ENCODE measurements around the gene WDFY4. TPM values are rescaled to one million over a fixed set of nuclear protein-coding genes. Genes with fewer than 3 reads are reported as not detected.

Gene WDFY4
- total and polyA plus RNA-seq, 2 of the 13 experiments (the other 11 are each of a cell fraction or from before 2014, with no cell fraction given): not detected

DNA sequence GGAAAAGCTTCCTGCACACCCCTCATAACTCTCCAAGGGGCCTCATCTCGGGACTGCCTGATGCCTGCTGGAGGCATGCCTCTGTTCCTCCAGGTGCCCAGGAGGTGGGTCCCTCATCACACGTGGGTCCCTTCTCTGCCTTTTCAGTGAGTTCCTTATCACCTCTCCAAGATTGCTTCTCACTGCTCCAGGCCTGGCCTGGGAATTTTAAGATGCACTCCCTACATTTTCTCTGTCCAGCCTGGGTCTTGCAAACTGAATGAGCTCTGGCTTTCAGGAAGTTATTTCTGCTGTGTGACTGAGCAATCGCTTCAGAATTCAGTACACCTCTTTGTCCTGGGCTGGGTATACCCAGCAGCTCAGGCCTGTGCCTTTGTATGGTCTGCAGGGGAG lies 211.1 kb downstream of the WDFY4 start:
- CTCF ChIA-PET (ENCODE audit: low intra/inter-chr PET ratio, low total read pairs): no interaction called here
- POLR2A ChIA-PET: no interaction called here

DNA sequence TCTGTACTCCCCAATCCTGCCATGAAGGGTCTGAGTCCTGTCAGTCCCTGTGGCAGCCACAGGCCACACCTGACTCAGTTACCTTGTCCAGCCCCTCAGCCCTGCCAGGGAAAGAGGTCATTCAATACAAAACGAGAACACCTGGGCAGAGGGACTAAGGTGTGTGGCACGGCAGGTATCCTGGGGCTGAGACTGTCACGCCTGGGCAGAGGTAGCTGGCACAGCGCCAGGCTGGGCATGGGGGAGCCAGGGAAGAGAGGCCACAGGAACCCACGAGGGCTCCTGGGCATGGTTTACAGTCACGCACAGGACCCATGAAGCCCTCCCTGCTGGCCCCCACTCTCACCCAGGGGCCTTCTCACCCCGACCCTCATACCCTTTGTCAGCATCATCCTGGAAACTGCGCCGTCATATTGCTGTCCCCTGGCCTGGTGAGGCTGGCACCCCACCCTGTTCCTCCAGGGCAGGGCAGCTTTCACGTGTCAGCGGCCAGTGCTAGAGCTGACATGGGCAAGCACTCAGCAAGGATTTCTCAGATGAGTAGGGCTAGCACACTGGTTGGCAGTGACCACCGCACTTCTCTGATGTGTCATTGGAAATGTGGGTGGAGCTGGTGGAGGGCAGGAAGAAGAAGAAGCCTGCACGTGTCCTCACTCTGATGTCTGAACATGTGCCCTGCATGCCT lies 212.2 kb downstream of the WDFY4 start:
- Histone ChIP-seq H2AFZ (ENCODE audit: low read length) (no peak overlapping the region), H3K27ac (ENCODE audit: extremely low read length, insufficient read depth, low read length) (no peak overlapping the region), H4K20me1 (ENCODE audit: insufficient read depth, low read length) (no peaks in the 10 kb centered on the region), H3K9me3 (ENCODE audit: low read length) (no peaks in the 10 kb centered on the region), H3K27me3 (ENCODE audit: control insufficient read depth in 1 of 2, insufficient read depth in 2 of 2, low read length in 2 of 2) (peaks cover 1 to 5% of the 10 kb centered on the region in 2 experiments; a peak in 2 of 5 replicates), H3K4me1 (ENCODE audit: insufficient read depth, low read length) (no peaks in the 10 kb centered on the region), H3K9ac (ENCODE audit: insufficient read depth, low read depth, low read length) (no peak overlapping the region), H3K79me2 (ENCODE audit: insufficient read depth, low read length) (no peaks in the 10 kb centered on the region), H3K4me2 (ENCODE audit: low read depth, low read length) (no peak overlapping the region), H3K4me3 (replicated peaks in 1 of 3; ENCODE audit: insufficient read depth in 1 of 3, low read depth in 2 of 3, low read length in 3 of 3) (no peak overlapping the region), H3K36me3 (replicated peaks in 1 of 2; ENCODE audit: control insufficient read depth in 1 of 2, insufficient read depth in 2 of 2, low read length in 2 of 2) (no peaks in the 10 kb centered on the region)
- no CpG with 5 or more reads among the region's 13 CpGs for WGBS (ENCODE audit: low lambda C conversion rate)
- in situ Hi-C loops (cut with HindIII; ENCODE audit: extremely low pct_ligation_motif_present, low pct_unique_long_range_greater_than_20kb) (no loop called here), intact Hi-C loops (cut with micrococcal nuclease; ENCODE audit: unreplicated experiment) (no loop called here)
- no peak for DNase-seq (ENCODE audit: low spot score)
- POLR2A ChIA-PET: no interaction called here
- TF ChIP-seq ZNF761 (CRISPR knock-in tag; conservative IDR thresholded peaks at IDR 0.05) (no peak), ZNF605 (CRISPR knock-in tag; IDR thresholded peaks at IDR 0.05) (no peak), ZNF883 (CRISPR knock-in tag; IDR thresholded peaks at IDR 0.05; ENCODE audit: not compliant biosample characterization) (no peak), PRPF4 (IDR thresholded peaks at IDR 0.05; ENCODE audit: low read depth, low read length, poor library complexity, severe bottlenecking) (no peak), MLX (CRISPR knock-in tag; IDR thresholded peaks at IDR 0.05) (no peak), HINFP (CRISPR knock-in tag; IDR thresholded peaks at IDR 0.05; ENCODE audit: low read depth) (no peak)
- TF ChIP-seq, protein P1, sequence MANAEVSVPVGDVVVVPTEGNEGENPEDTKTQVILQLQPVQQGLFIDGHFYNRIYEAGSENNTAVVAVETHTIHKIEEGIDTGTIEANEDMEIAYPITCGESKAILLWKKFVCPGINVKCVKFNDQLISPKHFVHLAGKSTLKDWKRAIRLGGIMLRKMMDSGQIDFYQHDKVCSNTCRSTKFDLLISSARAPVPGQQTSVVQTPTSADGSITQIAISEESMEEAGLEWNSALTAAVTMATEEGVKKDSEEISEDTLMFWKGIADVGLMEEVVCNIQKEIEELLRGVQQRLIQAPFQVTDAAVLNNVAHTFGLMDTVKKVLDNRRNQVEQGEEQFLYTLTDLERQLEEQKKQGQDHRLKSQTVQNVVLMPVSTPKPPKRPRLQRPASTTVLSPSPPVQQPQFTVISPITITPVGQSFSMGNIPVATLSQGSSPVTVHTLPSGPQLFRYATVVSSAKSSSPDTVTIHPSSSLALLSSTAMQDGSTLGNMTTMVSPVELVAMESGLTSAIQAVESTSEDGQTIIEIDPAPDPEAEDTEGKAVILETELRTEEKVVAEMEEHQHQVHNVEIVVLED (CRISPR knock-in tag; IDR thresholded peaks at IDR 0.05; ENCODE audit: borderline replicate concordance): no peak
- ATAC-seq: no peak
- no peak for FAIRE-seq
- CTCF ChIA-PET (ENCODE audit: low intra/inter-chr PET ratio, low total read pairs): no interaction called here
- no TSS peak for BruUV-seq (replicated peaks)

More for the DNA sequence above, 211.1 kb downstream of the WDFY4 start:
- Histone ChIP-seq H3K4me2 (ENCODE audit: low read depth, low read length) (no peak overlapping the region), H2AFZ (ENCODE audit: low read length) (no peak overlapping the region), H3K27me3 (ENCODE audit: control insufficient read depth in 1 of 2, insufficient read depth in 2 of 2, low read length in 2 of 2) (peaks cover 1 to 5% of the 10 kb centered on the region in 2 experiments; a peak in 2 of 5 replicates), H3K27ac (ENCODE audit: extremely low read length, insufficient read depth, low read length) (no peak overlapping the region), H4K20me1 (ENCODE audit: insufficient read depth, low read length) (no peaks in the 10 kb centered on the region), H3K36me3 (replicated peaks in 1 of 2; ENCODE audit: control insufficient read depth in 1 of 2, insufficient read depth in 2 of 2, low read length in 2 of 2) (no peaks in the 10 kb centered on the region), H3K4me3 (replicated peaks in 1 of 3; ENCODE audit: insufficient read depth in 1 of 3, low read depth in 2 of 3, low read length in 3 of 3) (no peak overlapping the region), H3K9me3 (ENCODE audit: low read length) (no peaks in the 10 kb centered on the region), H3K79me2 (ENCODE audit: insufficient read depth, low read length) (no peaks in the 10 kb centered on the region), H3K4me1 (ENCODE audit: insufficient read depth, low read length) (no peaks in the 10 kb centered on the region), H3K9ac (ENCODE audit: insufficient read depth, low read depth, low read length) (no peak overlapping the region)
- FAIRE-seq (no peak), DNase-seq (ENCODE audit: low spot score) (no peak), ATAC-seq (no peak)
- BruUV-seq (replicated peaks): no TSS peak
- intact Hi-C loops (cut with micrococcal nuclease; ENCODE audit: unreplicated experiment) (no loop called here), in situ Hi-C loops (cut with HindIII; ENCODE audit: extremely low pct_ligation_motif_present, low pct_unique_long_range_greater_than_20kb) (no loop called here)
- no peak for TF ChIP-seq ZNF780A (CRISPR knock-in tag; IDR thresholded peaks at IDR 0.05)
- no peak for TF ChIP-seq ATRX (CRISPR knock-in tag; IDR thresholded peaks at IDR 0.05; ENCODE audit: borderline replicate concordance)
- 0% methylated on average over 3 of the region's 3 CpGs for WGBS (ENCODE audit: low lambda C conversion rate)

Data from HepG2 (cell line).